Ishikawa (cell line): ENCODE results near the gene HOXA11.
A peak's percentile ranks its signal among the peaks of the same experiment; 100 is the strongest.

Experiments used
- CEBPB ChIP-seq: IDR thresholded peaks from 2 replicates; pipeline ENCODE4 v1.6.1; 2012
- CREB1 ChIP-seq: IDR thresholded peaks from 2 replicates; pipeline ENCODE4 v1.6.1; 2012; ENCODE audit warnings: low read depth
- EGR1 ChIP-seq: IDR thresholded peaks from 2 replicates; pipeline ENCODE4 v1.6.1; 2012
- EP300 ChIP-seq: IDR thresholded peaks from 2 replicates; pipeline ENCODE4 v1.6.1; 2012; ENCODE audit warnings: borderline replicate concordance
- FOXM1 ChIP-seq: IDR thresholded peaks from 2 replicates; pipeline ENCODE4 v1.6.1; 2012; ENCODE audit warnings: low read depth, borderline replicate concordance
- MAX ChIP-seq: IDR thresholded peaks from 2 replicates; pipeline ENCODE4 v1.6.1; 2012
- NFIC ChIP-seq: IDR thresholded peaks from 2 replicates; pipeline ENCODE4 v1.6.1; 2012
- RAD21 ChIP-seq: IDR thresholded peaks from 2 replicates; pipeline ENCODE4 v1.6.1; 2012; ENCODE audit warnings: low read depth
- REST ChIP-seq: IDR thresholded peaks from 2 replicates; pipeline ENCODE4 v1.6.1; 2012; ENCODE audit warnings: low read depth, mild to moderate bottlenecking
- TAF1 ChIP-seq: IDR thresholded peaks from 2 replicates; pipeline ENCODE4 v1.6.1; 2012; ENCODE audit warnings: low read depth, mild to moderate bottlenecking
- TCF12 ChIP-seq: IDR thresholded peaks from 2 replicates; pipeline ENCODE4 v1.6.1; 2012; ENCODE audit warnings: low read depth
- TEAD4 ChIP-seq: IDR thresholded peaks from 2 replicates; pipeline ENCODE4 v1.6.1; 2012
- USF1 ChIP-seq: IDR thresholded peaks from 2 replicates; pipeline ENCODE4 v1.6.1; 2012
- YY1 ChIP-seq: IDR thresholded peaks from 2 replicates; pipeline ENCODE4 v1.6.1; 2012; ENCODE audit warnings: low read depth
- ZBTB7A ChIP-seq: IDR thresholded peaks from 2 replicates; pipeline ENCODE4 v1.6.1; 2012; ENCODE audit warnings: low read depth

Gene HOXA11

GRCh38 chr7:27187475-27188385 lies 2.7 kb upstream of the HOXA11 start:
- TF ChIP-seq CREB1, result no peak

GRCh38 chr7:27186668-27187474 lies 1.8 kb upstream of the HOXA11 start:
- no peak for TF ChIP-seq CREB1
- TF ChIP-seq RAD21, result no peak
- no peak for TF ChIP-seq TCF12
- TF ChIP-seq TEAD4, result no peak
- TF ChIP-seq FOXM1, result no peak
- TF ChIP-seq USF1, result no peak
- no peak for TF ChIP-seq YY1
- no peak for TF ChIP-seq NFIC
- TF ChIP-seq ZBTB7A, result no peak
- no peak for TF ChIP-seq MAX
- TF ChIP-seq EP300, result no peak
- TF ChIP-seq TAF1, result no peak
- no peak for TF ChIP-seq REST

- TF ChIP-seq EP300 (no peak), YY1 (no peak), RAD21 (no peak), MAX (no peak), REST (no peak), FOXM1 (no peak), TAF1 (no peak), CEBPB (no peak), TCF12 (no peak), ZBTB7A (no peak), NFIC (no peak), USF1 (no peak), CREB1 (no peak), EGR1 (no peak), TEAD4 (no peak)
These were observed 1.0 kb upstream of the HOXA11 start for GRCh38 chr7:27185854-27186667.

GRCh38 chr7:27184337-27185012 lies 557 bp downstream of the HOXA11 start:
- TF ChIP-seq TCF12 (no peak), CREB1 (no peak), CEBPB (no peak), ZBTB7A (peak; percentile 64; the same call in 1 of the 2 replicates), EGR1 (peak; percentile 50; the same call in 1 of the 2 replicates), RAD21 (no peak), NFIC (no peak; the same call in 1 of the 2 replicates), TAF1 (peak; percentile 40; the same call in 1 of the 2 replicates), REST (no peak), FOXM1 (no peak), YY1 (0 out of 2 replicates have a peak, but pooled peaks have one; percentile 22), EP300 (no peak; the same call in 1 of the 2 replicates), USF1 (no peak), MAX (peak; percentile 48)
